GM19193 (cell line): ENCODE results near the gene CIC.

Experiments used
- POLR2A ChIP-seq: IDR thresholded peaks from 4 replicates; pipeline ENCODE4 v1.6.1; 2011; ENCODE audit not compliant: insufficient read depth, insufficient read length; ENCODE audit errors: extremely low read depth

The CIC gene

DNA sequence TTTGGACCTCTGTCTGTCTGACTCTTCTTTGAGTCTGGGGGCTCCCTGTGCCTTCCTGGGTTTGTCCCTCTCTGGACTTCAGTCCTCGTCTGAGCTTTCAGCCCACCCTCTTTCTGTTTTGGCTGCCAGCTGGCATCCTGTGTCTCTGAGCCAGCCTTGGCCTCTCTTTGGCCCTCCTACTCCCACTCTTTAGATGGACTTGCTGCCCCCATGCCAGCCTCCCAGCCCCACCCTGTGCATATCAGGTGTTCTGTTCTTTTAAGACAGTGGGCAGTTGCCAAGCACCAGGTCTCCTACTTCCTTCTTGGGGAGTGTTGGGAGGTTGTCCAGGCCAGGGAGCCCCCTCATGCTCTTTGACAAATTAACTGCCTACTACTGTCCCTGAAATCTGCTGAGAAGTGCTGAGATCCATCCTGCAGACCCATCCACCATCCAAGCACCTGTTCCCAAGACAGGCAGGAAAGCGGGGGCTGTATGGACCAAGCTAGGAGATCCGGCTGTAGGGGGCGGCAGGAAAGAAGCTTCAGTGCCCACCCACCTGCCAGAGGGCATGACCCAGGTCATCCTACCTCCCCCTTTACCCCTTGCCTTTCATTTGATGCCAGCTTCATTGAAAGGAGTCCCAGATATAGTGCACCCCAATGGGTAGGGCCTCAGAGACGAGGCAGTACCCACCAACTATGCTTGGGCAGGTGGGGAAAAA, 9.6 kb downstream of the CIC start:
- no peak for TF ChIP-seq POLR2A

DNA sequence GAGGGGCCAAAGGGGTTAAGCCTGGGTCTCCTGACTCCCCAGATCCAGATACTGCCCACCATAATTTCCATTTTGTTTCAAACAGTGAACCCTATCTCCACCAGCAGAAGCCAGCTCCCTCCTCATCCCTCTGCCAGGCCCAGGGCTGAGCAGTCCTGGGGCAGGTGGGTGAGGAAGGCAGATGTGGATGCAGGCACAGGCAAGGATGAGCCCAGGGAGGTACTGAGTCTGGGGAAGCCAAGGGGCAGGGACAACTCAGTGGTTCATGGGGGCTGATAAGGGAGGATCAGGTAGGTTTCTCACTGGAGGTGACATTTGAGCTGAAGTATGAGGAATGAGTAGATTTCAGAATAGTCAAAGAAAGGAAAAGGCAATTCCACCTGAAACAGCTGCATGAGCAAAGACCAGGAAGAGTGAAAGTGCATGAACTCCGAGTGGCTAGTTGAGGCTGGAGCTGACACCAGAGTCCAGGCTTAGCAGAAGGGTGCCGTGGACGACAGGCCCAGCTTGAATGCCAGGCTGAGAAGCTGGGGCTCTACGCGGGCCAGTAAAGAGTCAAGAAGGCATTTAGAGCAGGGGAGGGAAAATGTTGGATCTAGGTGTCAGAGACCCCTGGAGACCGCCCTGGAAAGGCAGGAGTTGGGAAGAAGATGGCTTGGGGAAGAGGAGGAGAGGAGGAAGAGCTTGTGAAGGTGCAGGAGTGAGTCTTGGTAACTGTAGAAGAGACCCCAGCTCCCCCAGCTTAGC, 10.3 kb downstream of the CIC start:
- TF ChIP-seq POLR2A: no peak

GRCh38 chr19:42279902-42280814, 11.1 kb downstream of the CIC start:
- TF ChIP-seq POLR2A: peak; percentile 72

DNA sequence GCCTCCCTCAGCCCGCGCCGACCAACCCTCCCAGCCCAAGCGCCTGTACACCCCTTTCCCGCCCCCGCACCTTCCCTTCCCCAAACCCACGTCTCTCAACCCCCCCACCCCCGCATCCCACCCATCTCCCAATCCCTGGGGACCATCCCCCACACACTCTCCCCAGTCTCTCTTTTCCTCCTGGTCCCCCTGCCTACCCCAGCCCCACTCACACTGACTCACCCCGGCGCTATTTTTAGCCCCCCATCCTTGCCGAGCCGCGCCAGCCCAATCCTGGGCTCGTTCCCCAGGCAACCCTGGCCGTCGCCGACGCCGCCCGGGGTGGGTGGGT, 11.7 kb downstream of the CIC start:
- TF ChIP-seq POLR2A: no peak

GRCh38 chr19:42281146-42281826, 12.2 kb downstream of the CIC start:
- no peak for TF ChIP-seq POLR2A

DNA sequence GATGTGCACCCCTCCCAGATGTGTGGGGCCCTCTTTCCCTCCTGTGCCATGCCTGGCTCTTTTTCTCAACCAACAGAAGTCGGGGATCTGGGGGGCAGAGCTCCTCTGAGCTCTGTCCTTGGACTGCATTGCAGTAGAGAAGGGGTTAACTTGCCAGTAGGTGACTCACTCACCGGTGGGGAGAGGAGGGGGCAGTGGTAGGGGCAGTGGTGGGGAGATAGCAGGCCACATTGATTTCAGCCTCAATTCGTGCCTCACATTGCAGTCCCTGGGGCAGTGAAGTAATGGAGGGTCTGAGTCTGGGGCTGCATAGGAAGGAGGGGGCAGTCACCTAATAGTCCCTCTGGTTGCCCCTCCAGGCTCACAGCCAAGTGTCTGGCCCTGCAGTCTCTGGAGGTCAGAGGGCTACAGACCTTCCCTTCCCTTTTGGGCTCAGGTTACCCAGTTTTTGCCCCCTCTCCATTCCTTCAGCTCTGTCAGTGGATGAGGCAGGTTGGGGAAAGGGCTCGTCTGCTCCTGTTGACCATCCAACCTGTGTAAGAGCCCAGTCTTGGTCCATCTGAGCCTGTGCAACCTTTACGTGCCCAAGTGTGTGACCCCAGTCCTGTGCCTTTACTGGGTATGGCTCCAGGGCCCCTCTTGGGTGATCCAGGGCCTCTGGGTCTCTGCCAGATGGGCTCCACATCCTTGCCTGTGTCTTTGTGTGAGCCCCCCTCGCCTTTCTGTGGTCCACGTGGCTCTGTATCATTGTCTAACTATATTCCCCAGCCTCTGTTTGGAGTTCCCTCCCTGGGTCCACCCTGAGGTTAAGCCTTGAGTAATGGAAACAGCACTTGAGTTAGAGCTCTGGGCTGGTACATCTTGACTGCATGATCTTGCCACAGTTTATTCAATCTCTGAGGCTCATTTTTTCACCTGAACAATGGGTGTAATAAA, 13.0 kb downstream of the CIC start:
- no peak for TF ChIP-seq POLR2A

- no peak for TF ChIP-seq POLR2A
Measured at GRCh38 chr19:42282819-42283187, 13.8 kb downstream of the CIC start.

GRCh38 chr19:42283188-42284065, 14.4 kb downstream of the CIC start:
- TF ChIP-seq POLR2A: peak; percentile 52

DNA sequence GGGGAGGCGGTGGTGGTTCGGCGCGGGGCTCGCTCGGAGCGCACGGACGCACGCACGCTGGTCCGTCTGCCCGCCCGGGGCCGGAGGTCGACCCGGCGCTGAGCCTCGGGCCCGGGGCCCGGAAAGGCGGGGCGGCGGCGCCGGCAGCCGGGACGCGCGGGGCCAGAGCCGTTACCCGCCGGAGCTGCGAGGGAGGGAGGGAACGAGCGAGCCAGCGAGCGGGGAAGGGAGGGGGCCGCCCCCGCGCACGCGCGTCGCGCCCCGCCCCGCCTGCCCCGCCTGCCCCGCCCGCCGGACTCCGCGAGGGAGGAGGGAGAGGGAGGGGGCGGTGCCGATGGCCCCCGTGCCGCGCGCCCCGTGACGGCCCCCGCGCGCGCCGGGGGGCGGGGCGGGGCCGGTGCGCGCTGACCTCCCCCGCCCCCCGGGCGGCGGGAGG, 15.0 kb downstream of the CIC start:
- TF ChIP-seq POLR2A: peak; percentile 50

DNA sequence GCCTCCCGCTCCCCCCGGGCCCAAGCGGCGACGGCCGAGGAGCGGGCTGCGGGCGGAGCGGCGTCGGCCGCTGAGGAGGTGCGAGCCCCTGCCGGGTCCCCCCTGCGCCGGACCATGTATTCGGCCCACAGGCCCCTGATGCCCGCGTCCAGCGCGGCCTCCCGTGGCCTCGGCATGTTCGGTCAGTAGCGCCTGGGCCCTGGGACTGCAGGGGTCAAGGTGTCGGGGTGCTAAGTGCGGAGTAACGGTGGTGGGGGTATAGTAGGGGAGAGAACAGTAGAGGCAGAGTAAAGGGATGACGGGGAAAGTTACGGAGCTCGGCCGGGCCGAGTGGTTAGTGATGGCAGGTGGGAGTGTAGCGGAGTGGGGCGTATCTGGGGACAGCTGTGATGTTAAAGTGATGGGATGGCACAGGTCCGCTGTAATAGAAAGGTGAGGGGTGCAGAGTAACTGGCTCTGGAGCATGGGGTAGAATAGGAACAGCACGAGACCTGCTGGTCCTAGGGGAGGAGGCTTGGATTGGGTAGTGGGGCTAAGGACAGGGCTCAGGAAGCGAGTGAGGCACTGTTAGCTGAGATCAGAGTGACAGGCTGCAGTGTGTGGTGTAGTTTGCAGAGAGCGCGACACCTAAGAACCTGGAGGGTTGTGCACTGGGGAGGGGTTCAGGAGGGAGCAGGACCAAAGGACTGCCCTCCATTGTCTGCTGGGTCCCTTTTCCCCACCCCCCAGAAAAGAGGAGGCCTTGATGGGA, 15.7 kb downstream of the CIC start:
- TF ChIP-seq POLR2A: peak; percentile 14

GRCh38 chr19:42285541-42285941, 16.5 kb downstream of the CIC start:
- no peak for TF ChIP-seq POLR2A

- no peak for TF ChIP-seq POLR2A
Measured at GRCh38 chr19:42285988-42286348, 16.9 kb downstream of the CIC start.
